ENCODE measurements around the gene MVB12B.

DNA sequence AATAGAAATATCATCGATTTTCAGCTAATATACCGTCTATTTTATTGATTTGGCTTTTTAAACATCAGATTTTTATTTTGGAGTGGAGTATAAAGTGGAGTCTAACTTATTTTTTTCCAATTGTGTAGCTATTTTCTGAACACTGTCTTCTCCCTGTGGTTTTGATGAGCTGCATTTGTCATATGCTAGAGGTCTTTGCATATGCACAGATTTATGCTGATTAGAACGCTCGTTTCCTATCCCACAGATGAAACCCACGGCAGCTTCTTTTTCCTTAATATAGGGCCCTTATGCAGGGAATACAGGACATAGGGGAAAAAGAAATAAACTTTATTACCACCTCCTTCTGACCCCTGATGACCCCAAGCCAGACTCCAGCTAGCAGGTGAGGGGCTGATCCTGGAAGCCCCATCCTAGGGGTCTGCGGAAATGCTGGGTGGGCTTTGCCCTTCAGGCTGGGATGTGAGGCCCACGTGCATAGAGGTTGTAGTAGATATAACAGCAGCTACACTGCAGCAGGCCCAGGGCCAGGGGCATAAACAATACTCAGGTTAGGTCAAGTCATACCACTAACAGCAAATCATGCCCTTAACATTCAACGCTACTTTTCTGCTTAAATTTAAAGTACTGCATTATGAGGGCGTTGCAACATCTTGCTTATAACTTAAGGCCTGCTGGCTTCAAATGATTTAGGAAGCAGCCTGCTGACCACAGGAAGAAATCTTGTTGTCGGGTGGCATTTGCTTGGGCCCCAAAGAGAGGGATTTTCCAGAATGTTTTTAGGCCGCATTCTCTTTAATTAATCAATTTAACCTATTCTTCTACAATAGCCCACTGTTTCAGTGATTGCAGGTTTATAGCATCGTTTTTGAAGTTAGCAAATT, 28.5 kb downstream of the MVB12B start:
- TF ChIP-seq, protein P1, sequence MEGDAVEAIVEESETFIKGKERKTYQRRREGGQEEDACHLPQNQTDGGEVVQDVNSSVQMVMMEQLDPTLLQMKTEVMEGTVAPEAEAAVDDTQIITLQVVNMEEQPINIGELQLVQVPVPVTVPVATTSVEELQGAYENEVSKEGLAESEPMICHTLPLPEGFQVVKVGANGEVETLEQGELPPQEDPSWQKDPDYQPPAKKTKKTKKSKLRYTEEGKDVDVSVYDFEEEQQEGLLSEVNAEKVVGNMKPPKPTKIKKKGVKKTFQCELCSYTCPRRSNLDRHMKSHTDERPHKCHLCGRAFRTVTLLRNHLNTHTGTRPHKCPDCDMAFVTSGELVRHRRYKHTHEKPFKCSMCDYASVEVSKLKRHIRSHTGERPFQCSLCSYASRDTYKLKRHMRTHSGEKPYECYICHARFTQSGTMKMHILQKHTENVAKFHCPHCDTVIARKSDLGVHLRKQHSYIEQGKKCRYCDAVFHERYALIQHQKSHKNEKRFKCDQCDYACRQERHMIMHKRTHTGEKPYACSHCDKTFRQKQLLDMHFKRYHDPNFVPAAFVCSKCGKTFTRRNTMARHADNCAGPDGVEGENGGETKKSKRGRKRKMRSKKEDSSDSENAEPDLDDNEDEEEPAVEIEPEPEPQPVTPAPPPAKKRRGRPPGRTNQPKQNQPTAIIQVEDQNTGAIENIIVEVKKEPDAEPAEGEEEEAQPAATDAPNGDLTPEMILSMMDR (IDR thresholded peaks at IDR 0.05), result no peak
- TF ChIP-seq ZFX (IDR thresholded peaks at IDR 0.05; ENCODE audit: borderline replicate concordance), result no peak

Measured in 22Rv1 (cell line).